CD4-positive, alpha-beta T cell (primary cell): ENCODE results near the gene CLDN34. TPM values are rescaled to one million over a fixed set of nuclear protein-coding genes. Genes with fewer than 3 reads are reported as not detected.

Source experiments
- ATAC-seq: fragments of 200-7000 bp; cut with Tn5 transposase; one replicate; pipeline ENCODE4 v1.10.0; 2022; ENCODE audit warnings: mild to moderate bottlenecking; ENCODE audit not compliant: poor library complexity
- CTCF ChIA-PET: fragments of 350-600 bp; sonication (Branson Sonifier 250); formaldehyde crosslinking; loops from one replicate; lab custom pipeline; 2021; ENCODE audit warnings: antibody characterized with exemption, inconsistent platforms; lab: Charles Lee
- POLR2A ChIA-PET: fragments of 350-600 bp; sonication (Branson Sonifier 250); formaldehyde crosslinking; loops from one replicate; lab custom pipeline; 2021; ENCODE audit warnings: antibody characterized with exemption, inconsistent platforms; lab: Charles Lee
- DNase-seq, 14 experiments: peaks; one replicate each; pipeline ENCODE4 v3.0.0-alpha.2; 2013 to 2020; ENCODE audit warnings: mixed read lengths in 2 of 14
- H3K27ac ChIP-seq, 2 donors: one replicate each; pipeline versions ENCODE4 v1.5.1 to v1.7.0; 2013; ENCODE audit warnings: low read length in 2 of 2, low read depth in 1 of 2, mild to moderate bottlenecking in 1 of 2
- H3K27me3 ChIP-seq, 2 experiments: 1 replicate in 1 of 2; 2 replicates in 1 of 2; pipeline versions ENCODE4 v1.6.1 to v1.7.0; 2013; ENCODE audit warnings: low read length in 2 of 2, control low read depth in 1 of 2, mild to moderate bottlenecking in 1 of 2, moderate library complexity in 1 of 2; ENCODE audit not compliant: insufficient read depth in 2 of 2, control insufficient read depth in 1 of 2
- H3K36me3 ChIP-seq: one replicate; pipeline ENCODE4 v1.6.1; 2013; ENCODE audit warnings: low read length, control low read depth; ENCODE audit not compliant: insufficient read depth
- H3K4me1 ChIP-seq: one replicate; pipeline ENCODE4 v1.6.1; 2013; ENCODE audit warnings: low read length, control low read depth; ENCODE audit not compliant: insufficient read depth
- H3K4me3 ChIP-seq: one replicate; pipeline ENCODE4 v1.5.1; 2013; ENCODE audit warnings: mild to moderate bottlenecking, low read length, moderate library complexity
- H3K9me3 ChIP-seq, 2 experiments: 1 replicate in 1 of 2; 2 replicates in 1 of 2; pipeline versions ENCODE4 v1.6.1 to v1.7.0; 2013; ENCODE audit warnings: low read length in 2 of 2, mild to moderate bottlenecking in 2 of 2, control low read depth in 1 of 2, moderate library complexity in 1 of 2; ENCODE audit not compliant: control insufficient read depth in 1 of 2, insufficient read depth in 1 of 2
- H3K27ac Mint-ChIP-seq: one replicate; pipeline ENCODE4 v1.8.0; 2020; ENCODE audit warnings: mixed read lengths
- H3K27me3 Mint-ChIP-seq: one replicate; pipeline ENCODE4 v1.8.0; 2021; ENCODE audit warnings: mixed read lengths
- H3K36me3 Mint-ChIP-seq: one replicate; pipeline ENCODE4 v1.8.0; 2021; ENCODE audit warnings: low read depth, mixed read lengths
- H3K4me1 Mint-ChIP-seq: one replicate; pipeline ENCODE4 v1.8.0; 2021; ENCODE audit warnings: low read depth, mixed read lengths
- H3K4me3 Mint-ChIP-seq: one replicate; pipeline ENCODE4 v1.8.0; 2020; ENCODE audit warnings: mild to moderate bottlenecking, mixed read lengths
- H3K9me3 Mint-ChIP-seq: one replicate; pipeline ENCODE4 v1.8.0; 2020; ENCODE audit warnings: mixed read lengths
- intact Hi-C, 2 experiments: fragments of 100-400 bp; cut with DNase I in 1 of 2; cut with micrococcal nuclease in 1 of 2; formaldehyde crosslinking; loops; one replicate each; pipeline versions ENCODE4 v1.15.1 to v1.9.0; 2023 to 2025; cut with DNase I, micrococcal nuclease
- total RNA-seq, 174 experiments: library from RNA in 2 of 174; stranded (reverse) in 2 of 174; gene quantifications; one replicate each; pipeline ENCODE4 v1.2.3 and lab custom pipeline; 2021 to 2026
- TF ChIP-seq, protein P1 (sequence below): fragments of 200-600 bp; IDR thresholded peaks from one replicate; pipeline ENCODE4 v1.8.0; 2022; ENCODE audit warnings: antibody characterized with exemption, mild to moderate bottlenecking

Gene CLDN34
- total RNA-seq, 2 experiments from 2014 or later, result not detected

DNA sequence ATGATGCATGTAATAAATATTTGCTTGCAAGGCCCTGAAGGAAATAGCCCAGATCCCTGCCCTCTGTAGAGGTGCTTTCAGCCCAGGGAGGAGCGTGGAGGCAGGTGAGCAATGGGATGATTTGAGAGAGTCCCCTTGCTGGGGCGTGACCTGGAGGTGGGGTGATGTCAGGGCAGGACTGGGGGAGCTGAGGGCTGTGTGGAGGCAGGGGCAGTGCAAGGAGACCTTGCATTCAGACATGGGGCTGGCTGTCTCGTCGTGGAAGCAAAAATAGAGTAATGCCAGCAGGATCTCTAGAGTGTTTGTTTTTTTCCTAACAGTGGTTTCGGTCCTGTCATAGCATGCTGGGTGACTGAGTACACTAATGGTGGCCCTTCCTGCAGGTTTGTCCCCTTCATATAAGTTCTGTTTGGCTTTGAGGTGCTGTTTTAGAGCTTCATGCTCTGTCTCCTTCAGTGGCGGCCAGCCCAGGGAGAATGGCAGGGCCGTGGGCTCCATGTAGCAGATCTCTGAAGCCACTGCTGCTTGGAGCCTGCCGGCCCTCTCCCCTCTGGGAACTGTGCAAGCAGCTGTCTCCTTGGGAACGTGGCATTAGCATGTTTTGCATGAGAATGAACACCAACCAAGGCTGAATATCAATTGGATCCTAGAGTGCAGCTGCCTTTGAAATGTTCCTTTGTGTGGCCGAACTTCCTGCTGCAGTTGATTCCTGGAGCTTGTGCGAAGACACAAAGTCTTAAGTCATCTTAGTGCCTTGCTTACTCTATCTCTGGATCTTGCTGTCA is 39.3 kb upstream of the CLDN34 start:
- no peaks in the 10 kb centered on the region for H3K9me3 ChIP-seq
- H3K4me3 ChIP-seq, result no peak overlapping the region
- H3K4me1 ChIP-seq, result no peaks in the 10 kb centered on the region
- no peaks in the 10 kb centered on the region for H3K36me3 ChIP-seq
- Mint-ChIP-seq H3K4me1 (no peaks in the 10 kb centered on the region), H3K4me3 (no peak overlapping the region), H3K27me3 (no peaks in the 10 kb centered on the region), H3K9me3 (no peaks in the 10 kb centered on the region), H3K36me3 (no peaks in the 10 kb centered on the region), H3K27ac (no peak overlapping the region)
- ChIA-PET POLR2A (no interaction called here), CTCF (no interaction called here)
- H3K27me3 ChIP-seq, result no peaks in the 10 kb centered on the region
- no peak for DNase-seq
- intact Hi-C loops, result no loop called here
- no peak for ATAC-seq
- TF ChIP-seq, protein P1, sequence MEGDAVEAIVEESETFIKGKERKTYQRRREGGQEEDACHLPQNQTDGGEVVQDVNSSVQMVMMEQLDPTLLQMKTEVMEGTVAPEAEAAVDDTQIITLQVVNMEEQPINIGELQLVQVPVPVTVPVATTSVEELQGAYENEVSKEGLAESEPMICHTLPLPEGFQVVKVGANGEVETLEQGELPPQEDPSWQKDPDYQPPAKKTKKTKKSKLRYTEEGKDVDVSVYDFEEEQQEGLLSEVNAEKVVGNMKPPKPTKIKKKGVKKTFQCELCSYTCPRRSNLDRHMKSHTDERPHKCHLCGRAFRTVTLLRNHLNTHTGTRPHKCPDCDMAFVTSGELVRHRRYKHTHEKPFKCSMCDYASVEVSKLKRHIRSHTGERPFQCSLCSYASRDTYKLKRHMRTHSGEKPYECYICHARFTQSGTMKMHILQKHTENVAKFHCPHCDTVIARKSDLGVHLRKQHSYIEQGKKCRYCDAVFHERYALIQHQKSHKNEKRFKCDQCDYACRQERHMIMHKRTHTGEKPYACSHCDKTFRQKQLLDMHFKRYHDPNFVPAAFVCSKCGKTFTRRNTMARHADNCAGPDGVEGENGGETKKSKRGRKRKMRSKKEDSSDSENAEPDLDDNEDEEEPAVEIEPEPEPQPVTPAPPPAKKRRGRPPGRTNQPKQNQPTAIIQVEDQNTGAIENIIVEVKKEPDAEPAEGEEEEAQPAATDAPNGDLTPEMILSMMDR, result no peak
- H3K27ac ChIP-seq, result no peak overlapping the region

DNA sequence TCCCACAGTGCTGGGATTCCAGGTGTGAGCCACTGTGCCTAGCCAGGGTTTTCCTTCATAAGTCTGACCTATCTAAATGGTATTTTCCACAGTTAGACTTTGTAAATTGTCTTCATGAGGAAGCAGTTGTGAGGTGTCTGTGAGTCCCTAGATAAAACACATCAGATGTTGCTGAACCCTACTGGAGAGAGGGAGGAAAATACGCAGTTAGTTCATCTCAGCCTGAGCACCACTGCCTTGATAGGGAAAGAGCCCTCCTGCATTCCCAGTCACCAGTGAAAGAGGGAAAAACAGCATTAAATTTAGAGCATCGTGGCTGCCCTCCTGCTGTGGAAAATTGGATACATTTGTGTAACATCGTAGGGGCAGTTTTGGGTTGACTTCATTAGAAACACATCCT is 31.7 kb upstream of the CLDN34 start:
- no peak overlapping the region for H3K4me3 Mint-ChIP-seq

DNA sequence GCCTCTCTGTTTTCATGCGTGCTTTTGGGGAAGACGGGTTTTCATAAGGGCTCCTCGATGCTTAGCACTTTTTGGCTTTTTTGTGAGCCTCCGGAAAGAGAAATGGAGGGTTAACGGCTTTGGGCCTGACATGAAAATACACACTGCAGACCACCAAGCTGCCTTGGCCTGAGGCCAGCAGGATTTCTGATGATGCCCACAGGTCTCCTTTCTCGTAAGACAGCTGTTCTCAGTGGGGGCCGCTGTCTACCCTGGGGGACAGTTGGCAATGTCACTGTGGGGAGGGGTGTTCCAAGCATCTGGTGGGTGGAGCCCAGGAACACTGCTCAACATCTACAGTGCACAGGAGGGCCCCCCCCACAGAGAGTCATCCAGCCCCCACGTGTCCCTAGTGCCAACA is 29.4 kb upstream of the CLDN34 start:
- Mint-ChIP-seq H3K27me3 (peaks cover 5% of the 10 kb centered on the region), H3K4me3 (no peak overlapping the region), H3K36me3 (no peaks in the 10 kb centered on the region), H3K4me1 (peaks cover 5% of the 10 kb centered on the region), H3K27ac (no peak overlapping the region), H3K9me3 (no peaks in the 10 kb centered on the region)
- intact Hi-C loops, result no loop called here
- ChIA-PET CTCF (no interaction called here), POLR2A (no interaction called here)
- Histone ChIP-seq H3K4me3 (no peak overlapping the region), H3K27me3 (peaks cover 6% of the 10 kb centered on the region in 2 experiments), H3K4me1 (peaks cover 8% of the 10 kb centered on the region), H3K9me3 (no peaks in the 10 kb centered on the region), H3K36me3 (no peaks in the 10 kb centered on the region), H3K27ac (no peak overlapping the region)
- DNase-seq (no peak), ATAC-seq (no peak)
- TF ChIP-seq, protein P1, result no peak

More for the DNA sequence above, 31.7 kb upstream of the CLDN34 start:
- no peak overlapping the region for H3K27ac Mint-ChIP-seq
- H3K27me3 Mint-ChIP-seq, result no peaks in the 10 kb centered on the region
- DNase-seq, result no peak
- H3K36me3 ChIP-seq, result no peaks in the 10 kb centered on the region
- H3K4me1 ChIP-seq, result no peaks in the 10 kb centered on the region
- POLR2A ChIA-PET, result no interaction called here
- H3K9me3 ChIP-seq, result no peaks in the 10 kb centered on the region
- no peak overlapping the region for H3K27ac ChIP-seq
- no peaks in the 10 kb centered on the region for H3K4me1 Mint-ChIP-seq
- CTCF ChIA-PET, result no interaction called here
- no peaks in the 10 kb centered on the region for H3K9me3 Mint-ChIP-seq
- intact Hi-C loops, result no loop called here
- TF ChIP-seq, protein P1, result no peak
- no peak for ATAC-seq
- peaks cover 0 to 4% of the 10 kb centered on the region in 2 experiments for H3K27me3 ChIP-seq
- H3K4me3 ChIP-seq, result no peak overlapping the region
- H3K36me3 Mint-ChIP-seq, result no peaks in the 10 kb centered on the region
